Activated CD4-positive, CD25-positive, alpha-beta regulatory T cell (primary cell): ENCODE measurements around the gene SSX2.
"Not testable (repeated sequence)": the region's sequence is repeated elsewhere in the genome, so short reads cannot be mapped to it uniquely, and the experiment has no call there.

ENCODE experiments used
- DNase-seq, 4 experiments: peaks; one replicate each; lab custom pipeline; 2025; lab: John Stamatoyannopoulos, UW

Gene SSX2, protein sequence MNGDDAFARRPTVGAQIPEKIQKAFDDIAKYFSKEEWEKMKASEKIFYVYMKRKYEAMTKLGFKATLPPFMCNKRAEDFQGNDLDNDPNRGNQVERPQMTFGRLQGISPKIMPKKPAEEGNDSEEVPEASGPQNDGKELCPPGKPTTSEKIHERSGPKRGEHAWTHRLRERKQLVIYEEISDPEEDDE

DNA sequence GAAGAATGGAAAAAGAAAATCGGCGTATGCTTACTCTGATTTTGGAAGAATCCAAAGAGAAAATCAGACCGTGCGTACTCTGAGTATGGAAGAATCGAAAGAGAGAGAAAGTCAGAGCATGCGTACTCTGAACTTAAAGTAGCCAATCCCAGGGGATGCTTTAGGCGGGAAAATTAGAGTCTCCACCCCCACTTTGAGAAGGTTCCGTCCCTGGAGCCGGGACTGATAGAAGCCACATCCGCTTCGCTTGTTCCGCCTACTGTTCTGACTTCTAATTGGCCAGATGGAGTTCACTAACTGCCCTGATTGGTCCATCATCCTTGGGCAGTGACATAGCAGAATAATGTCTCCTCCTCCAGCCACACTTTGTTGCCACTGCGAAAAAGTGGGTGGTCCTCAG, at the start of gene SSX2:
Gene SSX2, minus strand, starts transcription at position 101 of the 400 bp plus-strand sequence. CDS start 1,429 bp downstream, outside the sequence.
- DNase-seq: not testable (repeated sequence)

DNA sequence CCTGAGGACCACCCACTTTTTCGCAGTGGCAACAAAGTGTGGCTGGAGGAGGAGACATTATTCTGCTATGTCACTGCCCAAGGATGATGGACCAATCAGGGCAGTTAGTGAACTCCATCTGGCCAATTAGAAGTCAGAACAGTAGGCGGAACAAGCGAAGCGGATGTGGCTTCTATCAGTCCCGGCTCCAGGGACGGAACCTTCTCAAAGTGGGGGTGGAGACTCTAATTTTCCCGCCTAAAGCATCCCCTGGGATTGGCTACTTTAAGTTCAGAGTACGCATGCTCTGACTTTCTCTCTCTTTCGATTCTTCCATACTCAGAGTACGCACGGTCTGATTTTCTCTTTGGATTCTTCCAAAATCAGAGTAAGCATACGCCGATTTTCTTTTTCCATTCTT, 44.0 kb upstream of the SSX2 start, which contains the start of gene SSX2B:
Gene SSX2B, plus strand, starts transcription at position 301 of the 400 bp plus-strand sequence. CDS start 1,429 bp downstream, outside the sequence.
- not testable (repeated sequence) for DNase-seq

DNA sequence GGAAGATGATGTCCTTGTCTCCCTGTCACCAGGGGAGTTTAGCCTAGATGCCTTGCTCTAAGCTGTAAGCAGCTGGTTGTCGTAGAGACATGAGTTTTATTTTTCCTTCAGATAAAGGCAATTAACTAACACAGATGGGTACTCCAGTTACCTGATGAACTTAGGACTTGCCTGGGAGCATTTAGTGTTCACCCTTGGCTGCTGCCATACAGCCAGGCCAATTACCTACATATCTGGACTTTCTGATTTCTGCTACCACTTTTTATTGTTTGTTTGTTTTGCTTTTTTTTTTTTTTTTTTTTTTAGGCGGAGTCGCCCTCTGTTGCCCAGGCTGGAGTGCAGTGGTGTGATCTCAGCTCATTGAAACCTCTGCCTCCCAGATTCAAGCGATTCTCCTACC, 14.9 kb downstream of the SSX2 start:
- not testable (repeated sequence) for DNase-seq

DNA sequence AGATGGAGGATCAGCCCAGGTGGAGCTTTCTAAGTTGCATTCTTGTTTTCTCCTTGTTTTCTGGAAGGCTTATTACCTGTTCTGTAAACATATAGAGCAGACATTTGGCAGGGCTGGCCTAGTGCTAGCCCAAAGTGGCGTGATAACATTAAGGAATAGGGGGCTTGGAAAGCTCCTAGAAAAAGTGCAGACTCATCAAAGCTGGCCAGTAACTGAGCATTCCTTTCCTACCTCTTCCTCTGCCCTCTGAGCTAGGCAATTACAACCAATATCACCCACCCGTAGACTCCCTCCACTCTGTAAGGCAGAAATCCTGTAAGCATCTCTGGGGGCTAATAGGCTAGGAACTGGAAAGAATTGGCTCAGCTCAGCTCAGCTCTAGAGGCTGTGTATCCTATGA, 44.8 kb downstream of the SSX2 start:
- not testable (repeated sequence) for DNase-seq

DNA sequence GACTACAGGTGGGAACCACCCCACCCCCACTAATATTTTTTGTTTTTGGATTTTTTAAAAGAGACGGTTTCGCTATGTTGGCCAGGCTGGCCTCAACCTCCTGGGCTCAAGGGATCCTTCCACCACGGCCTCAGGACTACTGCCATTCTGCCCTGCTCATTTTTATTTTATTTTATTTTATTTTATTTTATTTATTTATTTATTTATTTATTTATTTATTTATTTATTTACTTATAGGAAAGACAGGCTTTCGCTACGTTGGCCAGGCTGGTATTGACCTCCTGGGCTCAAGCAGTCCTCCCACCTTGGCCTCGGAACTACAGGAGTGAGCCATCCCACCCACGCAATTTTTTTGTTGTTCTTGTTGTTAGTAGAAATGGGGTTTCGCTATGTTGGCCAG, 51.5 kb downstream of the SSX2 start:
- DNase-seq: not testable (repeated sequence)

DNA sequence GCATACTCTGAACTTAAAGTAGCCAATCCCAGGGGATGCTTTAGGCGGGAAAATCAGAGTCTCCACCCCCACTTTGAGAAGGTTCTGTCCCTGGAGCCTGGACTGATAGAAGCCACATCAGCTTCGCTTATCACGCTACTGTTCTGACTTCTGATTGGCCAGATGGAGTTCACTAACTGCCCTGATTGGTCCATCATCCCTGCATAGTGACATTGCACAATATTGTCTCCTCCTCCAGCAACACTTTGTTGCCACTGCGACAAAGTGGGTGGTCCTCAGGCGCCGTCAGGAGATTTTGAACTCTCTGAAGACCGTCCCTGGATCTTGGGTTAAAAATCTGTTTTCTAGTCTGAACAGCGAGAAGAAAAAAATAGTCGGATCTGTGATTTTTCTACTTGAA, 52.2 kb downstream of the SSX2 start, which contains the start of gene SSX7:
Gene SSX7, minus strand, starts transcription at position 101 of the 400 bp plus-strand sequence. CDS start 1,428 bp downstream, outside the sequence.
- not testable (repeated sequence) for DNase-seq

DNA sequence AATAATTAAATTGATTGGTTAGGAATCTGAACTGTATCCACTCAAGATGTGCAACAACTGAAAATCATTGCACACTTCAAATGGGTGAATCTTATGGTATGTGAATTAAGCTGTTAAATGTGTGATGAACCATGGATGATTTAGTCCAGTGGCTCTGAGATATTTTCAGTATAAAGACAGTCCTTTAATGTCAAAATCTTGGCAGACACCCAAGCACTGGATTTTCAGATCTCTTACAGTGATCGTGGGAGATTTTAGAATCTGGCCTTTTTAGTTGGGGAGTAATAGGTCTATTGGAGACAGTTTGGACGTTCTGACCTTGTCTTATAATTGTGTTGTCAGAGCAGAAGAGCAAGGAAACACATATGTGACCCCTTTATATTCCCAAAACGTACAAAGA, 56.3 kb downstream of the SSX2 start:
- DNase-seq: not testable (repeated sequence)

DNA sequence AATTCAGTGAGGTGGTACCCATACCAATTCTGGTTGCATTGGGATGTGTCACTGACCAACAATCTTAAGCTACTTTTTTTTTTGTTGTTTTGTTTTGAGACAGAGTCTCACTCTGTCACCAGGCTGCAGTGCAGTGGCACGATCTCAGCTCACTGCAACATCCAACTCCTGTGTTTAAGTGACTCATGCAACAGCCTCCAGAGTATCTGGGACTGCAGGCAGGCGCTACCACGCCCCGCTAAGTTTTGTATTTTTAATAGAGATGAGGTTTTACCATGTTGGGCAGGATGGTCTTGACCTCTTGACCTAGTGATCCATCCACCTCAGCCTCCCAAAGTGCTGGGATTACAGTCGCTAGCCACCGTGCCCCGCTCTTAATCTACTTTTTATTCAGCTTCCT, 58.0 kb downstream of the SSX2 start:
- DNase-seq: not testable (repeated sequence)
